HG02938 (cell line): ENCODE results near the gene MTX1.
"Not testable (repeated sequence)": the region's sequence is repeated elsewhere in the genome, so short reads cannot be mapped to it uniquely, and the experiment has no call there.

Source experiments
- ATAC-seq: cut with Tn5 transposase; IDR thresholded peaks from one replicate; pipeline ENCODE4 v1.9.1; 2021; ENCODE audit warnings: mild to moderate bottlenecking, moderate library complexity; ENCODE audit not compliant: unreplicated experiment

Gene MTX1

GRCh38 chr1:155232001-155232978 is 23.8 kb downstream of the MTX1 start:
- ATAC-seq, result not testable (repeated sequence)

DNA sequence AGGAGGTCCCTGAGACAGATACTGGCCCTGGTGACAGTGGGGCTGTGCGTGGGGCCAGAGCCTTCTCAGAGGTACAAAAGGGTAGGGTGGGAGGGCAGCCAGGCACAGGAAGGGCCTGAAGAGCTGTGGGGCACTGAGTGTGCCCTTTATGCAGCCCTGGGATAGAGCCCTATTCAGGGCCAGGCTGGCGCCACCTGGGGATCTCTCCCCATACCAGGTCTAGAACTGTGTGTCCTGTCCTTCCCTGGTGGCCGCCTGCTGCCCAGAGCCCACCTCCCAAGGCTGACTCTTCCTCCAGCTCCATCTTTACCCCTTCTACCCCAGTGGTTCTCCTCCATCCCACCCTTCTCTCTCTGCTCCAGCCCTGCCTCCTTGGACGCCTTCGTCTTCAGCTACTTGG is 25.0 kb downstream of the MTX1 start:
- not testable (repeated sequence) for ATAC-seq

DNA sequence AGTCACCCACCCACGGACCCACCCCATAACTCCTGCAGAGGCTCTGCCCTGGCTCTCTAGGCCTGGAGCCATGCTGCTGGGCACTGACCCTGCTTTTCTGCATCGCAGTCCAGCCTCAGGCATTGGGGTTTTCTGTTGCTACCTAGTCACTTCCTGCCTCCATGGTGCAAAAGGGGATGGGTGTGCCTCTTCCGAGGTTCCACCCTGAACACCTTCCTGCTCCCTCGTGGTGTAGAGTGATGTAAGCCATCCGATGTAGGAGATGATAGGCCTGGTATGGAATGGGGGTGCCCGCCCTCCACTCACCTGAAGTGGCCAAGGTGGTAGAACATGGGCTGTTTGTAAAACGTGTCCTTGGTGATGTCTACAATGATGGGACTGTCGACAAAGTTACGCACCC is 26.9 kb downstream of the MTX1 start:
- ATAC-seq, result not testable (repeated sequence)

DNA sequence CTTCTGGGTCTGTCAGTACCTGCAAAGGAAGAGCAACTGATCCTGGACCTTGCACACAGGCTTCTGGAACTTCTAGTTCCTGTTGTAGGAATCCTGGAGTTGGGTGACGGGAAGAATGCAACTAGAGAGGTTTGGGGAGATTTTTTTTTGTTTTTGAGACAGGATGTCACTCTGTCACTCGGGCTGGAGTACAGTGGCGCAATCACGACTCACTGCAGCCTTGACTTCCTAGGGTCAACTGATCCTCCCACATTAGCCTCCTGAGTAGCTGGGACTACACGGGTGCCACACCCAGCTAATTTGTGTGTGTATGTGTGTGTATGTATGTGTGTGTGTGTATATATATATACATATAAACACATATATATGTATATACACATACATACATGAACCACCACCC is 28.0 kb downstream of the MTX1 start:
- ATAC-seq, result no peak

GRCh38 chr1:155241069-155241679 is 32.7 kb downstream of the MTX1 start:
- no peak for ATAC-seq

GRCh38 chr1:155241841-155242264 is 33.4 kb downstream of the MTX1 start:
- no peak for ATAC-seq

- ATAC-seq, result no peak
Observed at GRCh38 chr1:155242805-155243358, 34.4 kb downstream of the MTX1 start.

GRCh38 chr1:155244368-155245162 is 36.1 kb downstream of the MTX1 start:
- peak; percentile 83 for ATAC-seq

DNA sequence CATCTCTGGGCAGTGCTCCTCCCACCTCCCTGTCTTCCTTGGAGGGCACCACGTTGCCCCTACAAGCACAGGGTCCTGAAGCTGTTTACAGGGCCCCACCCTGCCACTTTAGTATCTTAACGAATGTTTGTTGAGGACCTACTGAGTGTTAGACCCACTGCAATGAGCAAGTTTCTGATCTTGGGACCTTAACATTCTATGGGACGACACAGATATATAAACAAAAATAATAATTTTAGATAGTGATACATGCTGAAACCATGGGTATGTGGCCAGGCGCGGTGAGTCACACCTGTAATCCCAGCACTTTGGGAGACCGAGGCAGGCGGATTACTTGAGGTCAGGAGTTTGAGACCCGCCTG is 36.6 kb downstream of the MTX1 start:
- no peak for ATAC-seq

GRCh38 chr1:155246796-155247195 is 38.3 kb downstream of the MTX1 start:
- not testable (repeated sequence) for ATAC-seq

DNA sequence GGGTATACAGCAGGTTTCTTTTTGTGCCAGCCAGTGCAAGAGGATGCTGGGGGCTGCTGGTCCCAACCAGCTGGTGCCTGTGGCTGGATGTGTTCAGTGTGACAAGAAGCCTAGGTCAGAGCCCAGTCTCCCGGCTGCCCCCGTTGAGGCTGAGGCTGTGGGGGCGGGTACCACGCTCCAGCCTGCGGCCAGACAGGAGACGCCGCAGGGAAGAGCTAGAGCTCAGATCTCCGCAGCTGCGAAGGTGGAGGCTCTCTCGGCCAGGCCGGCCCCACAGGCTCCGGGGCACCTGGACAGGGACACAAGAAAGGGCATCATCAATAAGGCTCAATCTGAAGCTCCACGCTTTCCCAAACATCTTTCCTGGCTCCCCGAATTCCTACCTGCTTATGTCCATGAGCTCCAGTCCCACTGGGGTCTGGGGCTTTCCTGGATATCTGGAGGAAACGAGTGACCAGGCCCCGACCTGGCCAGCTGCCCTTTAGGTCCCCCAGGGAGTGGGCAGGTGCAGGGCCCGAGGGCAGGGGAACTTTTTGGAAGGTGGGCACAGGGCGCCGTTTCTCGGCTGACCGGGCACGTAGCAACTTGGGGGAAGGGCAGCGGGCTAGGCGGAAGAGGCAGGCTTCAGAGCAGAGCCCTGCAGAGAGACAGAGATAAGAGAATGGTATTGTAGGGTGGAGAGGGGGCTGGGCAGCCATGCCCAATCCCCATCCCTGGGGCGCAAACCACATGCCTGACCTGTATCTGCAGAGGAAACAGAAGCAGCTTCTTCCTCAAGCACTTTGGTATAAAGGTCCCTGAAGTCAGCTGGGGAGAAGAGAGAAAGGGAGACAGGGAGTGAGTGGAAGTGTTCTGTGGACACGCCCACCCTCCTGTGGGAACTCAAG is 39.4 kb downstream of the MTX1 start:
- ATAC-seq, result no peak

DNA sequence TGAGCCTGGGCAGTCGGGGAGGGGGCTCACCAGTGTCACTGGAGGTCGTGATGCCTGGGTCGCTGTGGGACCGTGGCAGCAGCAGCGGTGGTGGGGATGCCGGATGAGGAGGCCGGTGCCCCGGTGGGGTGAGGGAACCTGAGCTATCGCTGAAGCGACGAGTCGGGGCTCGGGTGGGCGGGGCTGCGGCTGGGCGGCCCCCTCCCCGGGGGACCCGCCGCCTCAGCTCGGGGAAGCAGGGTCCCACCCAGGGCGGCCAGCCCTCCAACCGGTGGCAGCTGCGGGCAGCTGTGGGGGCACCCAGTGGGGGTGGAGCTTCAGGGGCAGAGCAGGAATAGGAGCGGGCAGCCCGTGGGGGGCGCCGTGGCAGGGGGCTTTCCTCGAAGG is 41.7 kb downstream of the MTX1 start:
- ATAC-seq, result peak; percentile 13

- ATAC-seq, result peak; percentile 76
Observed at GRCh38 chr1:155250633-155251449, 42.3 kb downstream of the MTX1 start.

DNA sequence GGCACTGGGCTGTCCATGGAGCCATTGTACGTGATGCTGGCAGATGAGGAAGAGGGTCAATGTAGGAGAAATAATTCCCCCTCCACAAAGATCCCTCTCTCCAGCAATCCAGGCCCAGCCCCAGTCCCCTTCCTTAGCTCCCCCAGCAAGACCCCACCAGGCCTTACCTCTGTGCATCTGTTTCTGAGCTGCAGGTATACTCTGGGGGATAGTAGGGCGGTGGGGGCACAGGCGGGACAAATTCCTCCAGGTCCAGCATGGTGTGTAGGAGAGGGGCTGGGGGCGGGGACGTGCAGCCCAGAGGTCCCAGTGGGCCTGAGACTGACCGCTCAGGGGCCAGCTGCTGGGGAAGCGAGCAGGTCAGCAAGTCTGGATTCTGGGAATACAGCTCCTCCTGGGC is 43.1 kb downstream of the MTX1 start:
- no peak for ATAC-seq

DNA sequence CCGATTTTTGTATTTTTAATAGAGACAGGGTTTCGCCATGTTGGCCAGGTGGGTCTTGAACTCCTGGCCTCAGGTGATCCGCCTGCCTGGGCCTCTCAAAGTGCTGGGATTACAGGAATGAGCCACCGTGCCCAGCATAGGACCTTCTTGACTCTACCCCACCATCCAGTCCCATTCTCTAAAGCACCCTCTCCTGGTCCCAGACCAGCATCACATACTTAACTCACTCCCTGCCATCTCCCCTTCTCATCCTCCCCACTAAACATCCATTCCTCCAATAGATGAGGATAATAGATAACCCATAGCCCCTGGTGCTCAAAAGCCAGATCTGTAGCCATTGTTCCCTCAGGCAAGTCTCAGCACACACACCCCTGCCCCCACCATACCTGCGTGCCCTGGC is 44.7 kb downstream of the MTX1 start:
- ATAC-seq, result no peak

- no peak for ATAC-seq
Observed at GRCh38 chr1:155253797-155254196, 45.3 kb downstream of the MTX1 start.

DNA sequence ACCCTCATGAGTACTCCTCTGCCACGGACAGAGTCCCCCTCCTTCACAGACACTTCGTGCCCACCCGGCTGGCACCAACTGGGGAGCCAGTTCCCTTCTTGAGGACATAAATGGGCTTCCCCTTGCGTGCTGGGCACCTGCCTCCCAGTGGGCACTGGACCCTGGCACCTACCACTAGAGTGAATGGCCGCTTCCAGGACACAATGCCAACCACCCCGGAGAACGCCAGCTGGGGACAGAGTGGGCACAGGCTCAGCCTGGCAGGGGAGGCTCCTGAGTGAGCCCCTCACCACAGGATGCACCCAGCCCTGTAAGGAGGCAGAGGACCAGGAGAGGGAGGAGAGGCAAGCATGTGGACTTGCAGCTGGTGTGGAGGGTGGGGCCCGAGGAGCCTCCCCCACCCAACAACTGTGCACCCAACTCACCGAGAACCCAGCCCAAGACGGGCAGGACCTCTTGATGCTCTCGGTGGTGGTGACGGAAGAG is 45.8 kb downstream of the MTX1 start:
- ATAC-seq, result no peak

GRCh38 chr1:155254714-155255242 is 46.3 kb downstream of the MTX1 start:
- ATAC-seq, result no peak
